Adrenal gland (tissue), 12 donors: ENCODE measurements around the gene JAML. TPM values are rescaled to one million over a fixed set of nuclear protein-coding genes. Genes with fewer than 3 reads are reported as not detected.
A peak's percentile ranks its signal among the peaks of the same experiment; 100 is the strongest.

ENCODE experiments used
- DNase-seq, 7 donors: peaks; one replicate each; pipeline ENCODE4 v3.0.0-alpha.2; 2019 to 2020
- H3K27ac ChIP-seq, 5 donors: fragments of 200-600 bp; sonication (generic) in 4 of 5; 1 replicate in 3 of 5; 2 replicates in 2 of 5; pipeline versions ENCODE4 v1.5.1 to v1.8.0; 2016 to 2020; ENCODE audit warnings: mild to moderate bottlenecking in 1 of 5
- H3K27me3 ChIP-seq: fragments of 200-600 bp; 2 replicates; pipeline ENCODE4 v1.8.0; 2021
- H3K36me3 ChIP-seq, 2 donors: fragments of 200-600 bp; replicated peaks in 1 of 2; 1 replicate in 1 of 2; 2 replicates in 1 of 2; pipeline versions ENCODE4 v1.5.1 to v1.8.0; 2018 to 2022
- H3K4me1 ChIP-seq, 2 donors: fragments of 200-600 bp; replicated peaks in 1 of 2; 1 replicate in 1 of 2; 2 replicates in 1 of 2; pipeline versions ENCODE4 v1.5.1 to v1.8.0; 2018 to 2021
- H3K4me3 ChIP-seq, 4 donors: fragments of 200-600 bp; sonication (generic) in 3 of 4; one replicate each; pipeline ENCODE4 v1.5.1; 2016 to 2018
- H3K9me3 ChIP-seq, 3 donors: fragments of 200-600 bp; sonication (generic) in 1 of 3; replicated peaks in 1 of 3; 1 replicate in 2 of 3; 2 replicates in 1 of 3; pipeline versions ENCODE4 v1.5.1 to v1.8.0; 2016 to 2021
- POLR2A ChIP-seq, 2 donors: fragments of 450-650 bp; IDR thresholded peaks; one replicate each; pipeline ENCODE4 v1.6.1; 2017; ENCODE audit warnings: antibody characterized with exemption in 2 of 2, mild to moderate bottlenecking in 2 of 2, moderate library complexity in 1 of 2
- WGBS, 4 donors: extraction: QIAGEN DNeasy Blood & Tissue Kit in 2 of 4; methylation state at CpG; one replicate each; pipeline versions ENCODE4 v1.1.5 to v1.1.7; 2013 to 2017; 5-methylcytosine and 5-hydroxymethylcytosine counted together
- intact Hi-C, 2 donors: fragments of 100-400 bp; cut with DNase I; formaldehyde crosslinking; loops; one replicate each; pipeline versions ENCODE4 v1.14.1 to v1.15.0; 2022 to 2023
- polyA plus RNA-seq, 3 donors: library from polyadenylated mRNA; stranded (reverse); fragments of 200-250 nt in 2 of 3; fragments of 350-450 nt in 1 of 3; fragmentation: Illumina TruSeq in 1 of 3; extraction: RNeasy Lipid Tissue Mini Kit (QIAGEN cat#74804) in 1 of 3; gene quantifications; one replicate each; pipeline ENCODE4 v1.2.3, GENCODE V29; 2013 to 2014
- total RNA-seq, 9 donors: library from RNA; depleted of rRNA in 4 of 9; stranded (reverse); fragments of >200 nt in 4 of 9; fragments of 120-200 nt in 1 of 9; fragmentation: NEBNext Ultra II Directional in 1 of 9; extraction: Animal tissue kit (Norgen Biotek cat#: 25700) in 1 of 9; gene quantifications; one replicate each; pipeline versions ENCODE4 v1.1.0 to v1.2.4, GENCODE V29; 2013 to 2023
- TF ChIP-seq, protein P1 (sequence below), 6 experiments: fragments of 450-650 bp in 4 of 6; fragments of 200-600 bp in 2 of 6; sonication (generic) in 1 of 6; IDR thresholded peaks; 1 replicate in 5 of 6; 2 replicates in 1 of 6; pipeline versions ENCODE4 v1.5.1 to v1.8.0; 2016 to 2021; ENCODE audit warnings: antibody characterized with exemption in 6 of 6, mild to moderate bottlenecking in 2 of 6, moderate library complexity in 1 of 6
- donor health status: healthy with polysubstance abuse.
- donor health status: Bipolar disorder and iron deficiency.
- donor health status: DM: yes; HTN: yes; CAD: no.
- donor health status: DM: no; HTN: no; CAD: no.
- donor health status: DM: no; HTN: no; CAD: no.
- donor health status: DM: yes; HTN: yes; CAD: no.

The JAML gene
- total and polyA plus RNA-seq, 12 donors = 1.8 to 13.9 (median 4.5) TPM

GRCh38 chr11:118263112-118263511 is 38.3 kb upstream of the JAML start:
- Histone ChIP-seq H3K4me3 (peak overlapping the region in 1 of 4 donors; percentile 50), H3K36me3 (no peaks in the 10 kb centered on the region), H3K27ac (no peak overlapping the region), H3K9me3 (no peaks in the 10 kb centered on the region), H3K27me3 (peaks cover 23% of the 10 kb centered on the region), H3K4me1 (peaks cover 0 to 9% of the 10 kb centered on the region in 2 donors)
- intact Hi-C loops = no loop called here
- WGBS, 4 donors = 71 to 78% (median 74%) methylated on average over 4 of the region's 4 CpGs
- no peak for DNase-seq
- TF ChIP-seq, protein P1, sequence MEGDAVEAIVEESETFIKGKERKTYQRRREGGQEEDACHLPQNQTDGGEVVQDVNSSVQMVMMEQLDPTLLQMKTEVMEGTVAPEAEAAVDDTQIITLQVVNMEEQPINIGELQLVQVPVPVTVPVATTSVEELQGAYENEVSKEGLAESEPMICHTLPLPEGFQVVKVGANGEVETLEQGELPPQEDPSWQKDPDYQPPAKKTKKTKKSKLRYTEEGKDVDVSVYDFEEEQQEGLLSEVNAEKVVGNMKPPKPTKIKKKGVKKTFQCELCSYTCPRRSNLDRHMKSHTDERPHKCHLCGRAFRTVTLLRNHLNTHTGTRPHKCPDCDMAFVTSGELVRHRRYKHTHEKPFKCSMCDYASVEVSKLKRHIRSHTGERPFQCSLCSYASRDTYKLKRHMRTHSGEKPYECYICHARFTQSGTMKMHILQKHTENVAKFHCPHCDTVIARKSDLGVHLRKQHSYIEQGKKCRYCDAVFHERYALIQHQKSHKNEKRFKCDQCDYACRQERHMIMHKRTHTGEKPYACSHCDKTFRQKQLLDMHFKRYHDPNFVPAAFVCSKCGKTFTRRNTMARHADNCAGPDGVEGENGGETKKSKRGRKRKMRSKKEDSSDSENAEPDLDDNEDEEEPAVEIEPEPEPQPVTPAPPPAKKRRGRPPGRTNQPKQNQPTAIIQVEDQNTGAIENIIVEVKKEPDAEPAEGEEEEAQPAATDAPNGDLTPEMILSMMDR (IDR thresholded peaks at IDR 0.05) = no peak
- TF ChIP-seq POLR2A (IDR thresholded peaks at IDR 0.05) = no peak

GRCh38 chr11:118260353-118260752 is 35.5 kb upstream of the JAML start:
- Histone ChIP-seq H3K27me3 (peaks cover 23% of the 10 kb centered on the region), H3K9me3 (no peaks in the 10 kb centered on the region), H3K36me3 (no peaks in the 10 kb centered on the region), H3K4me1 (peaks cover 0 to 9% of the 10 kb centered on the region in 2 donors), H3K4me3 (no peak overlapping the region), H3K27ac (no peak overlapping the region)
- WGBS, 4 donors = 74 to 85% (median 77%) methylated on average over 3 of the region's 3 CpGs
- no peak for TF ChIP-seq POLR2A (IDR thresholded peaks at IDR 0.05)
- TF ChIP-seq, protein P1 (IDR thresholded peaks at IDR 0.05) = no peak
- DNase-seq = no peak
- intact Hi-C loops = no loop called here

DNA sequence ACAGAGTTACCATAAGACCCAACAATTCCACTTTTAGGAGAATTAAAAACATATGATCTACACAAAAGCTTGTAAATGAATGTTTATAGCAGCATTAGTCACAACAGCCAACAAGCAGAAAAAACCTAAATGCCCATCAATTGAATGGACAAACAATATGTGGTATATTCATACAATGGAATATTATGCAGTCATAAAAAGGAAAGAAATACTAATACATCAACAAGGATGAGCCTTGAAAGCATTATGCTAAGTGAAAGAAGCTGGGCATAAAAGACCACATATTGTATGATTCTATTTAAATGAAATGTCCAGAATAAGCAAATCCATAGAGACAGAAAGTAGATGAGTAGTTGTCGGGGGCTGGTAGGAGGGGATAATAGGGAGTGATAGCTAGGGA is 34.3 kb upstream of the JAML start:
- DNase-seq = no peak
- H3K36me3 ChIP-seq = no peaks in the 10 kb centered on the region
- H3K9me3 ChIP-seq = no peaks in the 10 kb centered on the region
- H3K4me1 ChIP-seq = peaks cover 0 to 6% of the 10 kb centered on the region in 2 donors
- WGBS, 4 donors = 95 to 100% (median 99%) methylated on average over 1 of the region's 1 CpG
- no peak overlapping the region for H3K4me3 ChIP-seq
- H3K27me3 ChIP-seq = peaks cover 13% of the 10 kb centered on the region
- no peak overlapping the region for H3K27ac ChIP-seq
- intact Hi-C loops = no loop called here
- TF ChIP-seq, protein P1 (IDR thresholded peaks at IDR 0.05) = no peak
- TF ChIP-seq POLR2A (IDR thresholded peaks at IDR 0.05) = no peak

DNA sequence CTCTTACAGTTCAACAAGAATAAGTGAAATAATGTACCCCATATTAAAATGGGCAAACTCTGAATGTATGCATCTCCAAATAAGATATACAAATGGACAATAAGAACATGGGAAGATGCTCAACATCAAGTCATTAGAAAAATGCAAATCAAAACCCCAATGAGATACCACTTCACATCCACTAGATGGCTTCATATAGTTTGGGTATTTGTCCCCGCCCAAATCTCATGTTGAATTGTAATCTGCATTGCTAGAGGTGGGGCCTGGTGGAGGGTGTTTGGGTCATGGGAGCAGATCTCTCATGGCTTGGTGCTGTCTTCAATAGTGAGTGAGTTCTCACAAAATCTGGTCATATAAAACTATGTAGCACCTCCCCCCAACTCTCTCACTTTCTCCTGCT is 33.6 kb upstream of the JAML start:
- Histone ChIP-seq H3K27ac (no peak overlapping the region), H3K9me3 (no peaks in the 10 kb centered on the region), H3K4me3 (no peak overlapping the region), H3K4me1 (no peaks in the 10 kb centered on the region), H3K27me3 (peaks cover 13% of the 10 kb centered on the region), H3K36me3 (no peaks in the 10 kb centered on the region)
- WGBS, 4 donors = 0 to 83% (median 4%) methylated on average over 1 of the region's 1 CpG
- DNase-seq = no peak
- TF ChIP-seq POLR2A (IDR thresholded peaks at IDR 0.05) = no peak
- TF ChIP-seq, protein P1 (IDR thresholded peaks at IDR 0.05) = no peak
- intact Hi-C loops = no loop called here
